Measurements from ENCODE around the gene GPHN. TPM values are rescaled to one million over a fixed set of nuclear protein-coding genes. Genes with fewer than 3 reads are reported as not detected.

GPHN gene
- total and polyA plus RNA-seq, 10 of the 15 experiments (the other 5 are each of a cell fraction or from before 2014, with no cell fraction given), result 22.3 to 48.8 (median 33.1) TPM

GRCh38 chr14:66999978-67000377, 492.0 kb downstream of the GPHN start (continued):
- TF ChIP-seq STAT1 (conservative IDR thresholded peaks at IDR 0.05) (no peak), NR2C1 (IDR thresholded peaks at IDR 0.05) (no peak), CHD4 (IDR thresholded peaks at IDR 0.05) (no peak), HDGF (IDR thresholded peaks at IDR 0.05) (no peak), ZBED1 (IDR thresholded peaks at IDR 0.05; ENCODE audit: borderline replicate concordance) (no peak), ZNF274 (IDR thresholded peaks at IDR 0.05; ENCODE audit: insufficient read depth, insufficient read length) (no peak), RUNX3 (IDR thresholded peaks at IDR 0.05; ENCODE audit: low read length) (no peak), TARDBP (IDR thresholded peaks at IDR 0.05; ENCODE audit: borderline replicate concordance) (no peak), SUPT20H (IDR thresholded peaks at IDR 0.05; ENCODE audit: borderline replicate concordance, control insufficient read depth, low read depth, low read length) (no peak), BACH1 (IDR thresholded peaks at IDR 0.05; ENCODE audit: borderline replicate concordance) (no peak), RB1 (IDR thresholded peaks at IDR 0.05; ENCODE audit: borderline replicate concordance) (no peak)

- intact Hi-C loops (cut with micrococcal nuclease; ENCODE audit: unreplicated experiment) (no loop called here), in situ Hi-C loops (cut with MboI) (no loop called here)
- RAD21 ChIA-PET (ENCODE audit: unreplicated experiment), result interaction anchor here (0.5 to 0.8 kb wide), 2 partner anchors 22 to 644 kb away, joined by 3 read pairs; no protein-coding TSS in a partner anchor
- Histone ChIP-seq H2AFZ (ENCODE audit: control insufficient read depth, low read depth, low read length) (no peak overlapping the region), H3K4me1 (ENCODE audit: control insufficient read depth, insufficient read depth, low read length) (no peaks in the 10 kb centered on the region; the same call in 1 of the 2 replicates), H3K27ac (ENCODE audit: control insufficient read depth, insufficient read depth) (no peak overlapping the region), H3K9ac (ENCODE audit: control insufficient read depth, insufficient read depth, low read length) (no peak overlapping the region), H3K79me2 (ENCODE audit: control insufficient read depth, insufficient read depth, low read length) (no peaks in the 10 kb centered on the region), H3K4me3 (no peak overlapping the region), H3K36me3 (ENCODE audit: control insufficient read depth in 2 of 2, insufficient read depth in 2 of 2, low read length in 1 of 2) (no peaks in the 10 kb centered on the region), H3K4me2 (ENCODE audit: control insufficient read depth, insufficient read depth) (no peak overlapping the region), H4K20me1 (ENCODE audit: control insufficient read depth, insufficient read depth) (no peaks in the 10 kb centered on the region), H3K27me3 (replicated peaks in 1 of 2; ENCODE audit: control insufficient read depth in 2 of 2, insufficient read depth in 2 of 2, low read length in 1 of 2) (no peaks in the 10 kb centered on the region), H3K9me3 (replicated peaks; ENCODE audit: control insufficient read depth, insufficient read depth, low read length) (no peaks in the 10 kb centered on the region)
- CTCF ChIA-PET, result no interaction called here
- no peak for TF ChIP-seq STAT3 (IDR thresholded peaks at IDR 0.05; ENCODE audit: low read depth, low read length)
- no peak for TF ChIP-seq FOS (IDR thresholded peaks at IDR 0.05; ENCODE audit: borderline replicate concordance, extremely low read depth, insufficient read length)
- TF ChIP-seq NR2C2 (IDR thresholded peaks at IDR 0.05; ENCODE audit: borderline replicate concordance, control insufficient read depth, insufficient read length, low read depth), result no peak
- no peak for TF ChIP-seq ZNF274 (IDR thresholded peaks at IDR 0.05; ENCODE audit: insufficient read depth, insufficient read length)
- TF ChIP-seq RELA (IDR thresholded peaks at IDR 0.05; ENCODE audit: borderline replicate concordance, partially characterized antibody), result no peak
- no peak for TF ChIP-seq ETV6 (conservative IDR thresholded peaks at IDR 0.05 in 1 of 2, IDR thresholded peaks at IDR 0.05 in 1 of 2; ENCODE audit: borderline replicate concordance in 1 of 2, low read depth in 1 of 2)
- no peak for DNase-seq (ENCODE audit: low read depth, low spot score)
- BruUV-seq (replicated peaks), result no TSS peak
- POLR2A ChIA-PET, result no interaction called here
- SMC1A ChIA-PET (ENCODE audit: uncharacterized antibody, unreplicated experiment), result no interaction called here
- no peak for ATAC-seq
- no peak for FAIRE-seq
Observed at GRCh38 chr14:67002994-67003753, 495.2 kb downstream of the GPHN start.
